ENCODE results near the gene ZFHX3.

ZFHX3 gene

DNA sequence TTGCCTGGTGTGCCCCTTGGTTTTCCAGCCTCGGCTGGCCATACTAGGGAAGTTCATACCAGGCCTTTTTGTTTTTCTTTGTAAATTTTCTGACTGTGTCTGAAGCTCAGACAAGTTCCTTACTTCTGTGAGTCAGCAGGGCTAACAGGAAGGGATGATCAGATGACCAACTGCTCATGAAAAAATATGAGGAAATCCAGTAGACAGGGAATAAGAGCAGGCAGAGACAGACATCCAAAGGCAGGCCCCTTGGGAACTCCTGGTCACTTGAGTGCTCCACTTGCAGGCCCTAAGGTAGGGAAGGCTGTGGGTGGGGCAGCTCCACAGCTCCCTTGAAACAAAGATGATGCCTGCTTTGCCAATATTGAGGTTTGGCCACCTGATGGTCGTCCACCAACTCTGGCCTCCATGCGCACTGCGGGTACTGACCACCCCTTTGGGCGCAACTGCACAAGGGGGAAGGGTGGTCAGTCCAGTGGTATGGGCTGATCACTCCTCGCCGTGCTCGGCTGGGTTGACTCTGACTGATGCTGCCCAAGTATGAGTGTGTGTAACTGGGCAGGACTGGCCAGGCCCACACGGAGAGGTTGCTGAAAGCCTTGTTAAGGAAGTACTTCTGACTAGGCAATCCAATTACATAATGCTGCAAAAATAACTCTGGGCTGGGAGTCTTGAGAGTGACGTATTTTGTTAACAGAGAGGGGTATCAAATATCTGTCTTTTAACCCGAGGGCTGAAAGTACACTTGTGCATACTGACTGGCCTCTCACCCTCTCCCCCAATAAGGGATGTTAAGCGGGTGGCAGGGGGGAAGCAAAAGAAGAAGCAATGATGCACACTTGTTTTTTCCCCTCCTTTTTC, 20.8 kb upstream of the ZFHX3 start:
- H3K9me3 ChIP-seq (ENCODE audit: control insufficient read depth in 1 of 2, low read length in 2 of 2), result no peaks in the 10 kb centered on the region
- H3K27me3 ChIP-seq (ENCODE audit: control insufficient read depth in 1 of 2, insufficient read depth in 2 of 2, low read length in 2 of 2), result peaks cover 30 to 31% of the 10 kb centered on the region in 2 donors
- no peaks in the 10 kb centered on the region for H3K36me3 ChIP-seq (ENCODE audit: control insufficient read depth in 1 of 2, insufficient read depth in 2 of 2, low read length in 2 of 2)
- peaks cover 23 to 46% of the 10 kb centered on the region in 2 donors for H3K4me1 ChIP-seq (ENCODE audit: control insufficient read depth in 1 of 2, insufficient read depth in 2 of 2, low read length in 2 of 2)
- H3K9ac ChIP-seq (ENCODE audit: low read depth in 1 of 2, low read length in 2 of 2), result peak overlapping the region in 1 of 2 donors; percentile 9
- no peak overlapping the region for H3K4me3 ChIP-seq (ENCODE audit: low read depth in 1 of 2, low read length in 2 of 2)
- peak overlapping the region; percentile 63 for H3K27ac ChIP-seq (ENCODE audit: low read depth, low read length)

DNA sequence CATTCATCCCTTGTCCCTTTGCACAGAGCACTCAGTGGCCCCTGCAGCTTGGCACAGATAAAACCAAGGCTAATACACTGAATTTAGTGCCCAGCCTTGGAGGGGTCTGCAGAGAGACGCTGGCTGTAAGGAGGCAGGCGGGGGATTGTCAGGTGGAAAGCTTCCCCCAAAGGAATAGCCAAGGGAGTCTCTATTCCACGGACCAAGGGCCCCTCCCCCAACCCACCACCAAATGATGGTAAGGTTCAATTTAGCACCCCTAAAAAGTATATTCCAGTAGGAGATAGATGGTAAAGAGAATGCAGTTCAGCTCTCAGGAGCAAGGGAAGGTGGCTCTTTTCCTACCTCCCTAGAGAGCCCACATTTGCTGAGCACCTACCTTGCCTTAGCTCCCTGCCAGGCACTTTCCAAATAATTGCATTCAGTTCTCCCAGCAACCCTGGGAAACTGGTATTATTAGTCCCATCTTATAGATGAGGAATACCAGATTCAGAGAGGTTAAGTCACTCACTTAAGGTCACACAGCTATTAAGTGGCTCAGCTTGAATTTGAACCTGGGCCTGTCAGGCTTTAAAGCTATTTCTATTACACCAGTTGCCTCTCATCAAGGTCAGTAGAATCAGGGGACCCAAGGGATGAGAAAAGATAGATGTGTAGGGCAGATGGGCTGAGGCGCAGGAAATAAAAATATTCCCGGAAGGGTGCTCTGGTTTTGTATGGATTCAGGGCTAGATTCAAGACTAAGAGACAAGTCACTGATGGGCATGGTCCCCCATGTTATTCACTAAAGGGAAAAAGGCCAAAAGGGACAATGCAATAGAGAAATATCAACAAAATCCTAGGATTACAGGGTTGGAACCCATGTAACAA, 20.0 kb upstream of the ZFHX3 start:
- Histone ChIP-seq H3K9me3 (ENCODE audit: control insufficient read depth in 1 of 2, low read length in 2 of 2) (no peaks in the 10 kb centered on the region), H3K27me3 (ENCODE audit: control insufficient read depth in 1 of 2, insufficient read depth in 2 of 2, low read length in 2 of 2) (peaks cover 39 to 40% of the 10 kb centered on the region in 2 donors), H3K9ac (ENCODE audit: low read depth in 1 of 2, low read length in 2 of 2) (no peak overlapping the region), H3K4me1 (ENCODE audit: control insufficient read depth in 1 of 2, insufficient read depth in 2 of 2, low read length in 2 of 2) (peaks cover 23 to 46% of the 10 kb centered on the region in 2 donors), H3K27ac (ENCODE audit: low read depth, low read length) (peak overlapping the region; percentile 35), H3K4me3 (ENCODE audit: low read depth in 1 of 2, low read length in 2 of 2) (no peak overlapping the region), H3K36me3 (ENCODE audit: control insufficient read depth in 1 of 2, insufficient read depth in 2 of 2, low read length in 2 of 2) (no peaks in the 10 kb centered on the region)

DNA sequence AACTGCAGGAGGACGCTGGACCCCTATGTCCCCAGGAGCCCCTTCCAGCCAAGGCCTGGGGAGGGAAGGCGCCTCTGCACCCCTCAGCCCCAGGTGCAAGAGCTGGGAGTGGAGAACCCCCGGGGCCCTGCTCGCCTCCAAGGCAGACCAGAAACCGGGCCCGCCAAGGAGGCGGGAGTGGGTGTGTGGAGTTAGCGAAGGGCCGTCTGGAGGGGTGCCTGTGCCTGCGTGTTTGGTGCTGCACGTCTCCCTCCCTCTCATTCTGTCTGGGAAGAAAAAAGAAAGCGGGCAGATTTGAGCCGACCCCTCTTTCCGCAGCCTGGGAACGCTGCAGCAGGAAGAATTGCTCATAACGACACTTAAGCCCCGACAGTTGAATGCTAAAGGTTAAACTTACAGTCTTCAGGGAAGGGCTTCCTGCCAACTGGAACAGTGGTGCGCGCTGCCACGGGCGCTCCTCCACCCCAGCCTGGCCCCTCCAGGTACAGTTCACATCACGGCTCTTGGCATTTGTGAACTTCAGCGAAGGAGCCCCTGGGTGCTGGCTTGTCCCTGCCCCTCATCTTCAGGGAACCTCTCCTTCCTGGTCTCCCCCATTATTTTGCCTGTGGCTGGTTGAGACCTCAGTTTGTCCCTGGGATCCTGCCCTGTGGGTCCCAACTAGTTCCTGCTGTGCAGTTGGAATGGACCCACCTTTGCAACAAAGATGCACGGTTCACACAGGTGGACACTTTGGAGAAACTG, 19.2 kb upstream of the ZFHX3 start:
- Histone ChIP-seq H3K36me3 (ENCODE audit: control insufficient read depth in 1 of 2, insufficient read depth in 2 of 2, low read length in 2 of 2) (no peaks in the 10 kb centered on the region), H3K4me1 (ENCODE audit: control insufficient read depth in 1 of 2, insufficient read depth in 2 of 2, low read length in 2 of 2) (peaks cover 23 to 46% of the 10 kb centered on the region in 2 donors), H3K27ac (ENCODE audit: low read depth, low read length) (no peak overlapping the region), H3K27me3 (ENCODE audit: control insufficient read depth in 1 of 2, insufficient read depth in 2 of 2, low read length in 2 of 2) (peaks cover 46 to 48% of the 10 kb centered on the region in 2 donors), H3K9ac (ENCODE audit: low read depth in 1 of 2, low read length in 2 of 2) (no peak overlapping the region), H3K9me3 (ENCODE audit: control insufficient read depth in 1 of 2, low read length in 2 of 2) (no peaks in the 10 kb centered on the region), H3K4me3 (ENCODE audit: low read depth in 1 of 2, low read length in 2 of 2) (peak overlapping the region; percentile 24 to 43)

DNA sequence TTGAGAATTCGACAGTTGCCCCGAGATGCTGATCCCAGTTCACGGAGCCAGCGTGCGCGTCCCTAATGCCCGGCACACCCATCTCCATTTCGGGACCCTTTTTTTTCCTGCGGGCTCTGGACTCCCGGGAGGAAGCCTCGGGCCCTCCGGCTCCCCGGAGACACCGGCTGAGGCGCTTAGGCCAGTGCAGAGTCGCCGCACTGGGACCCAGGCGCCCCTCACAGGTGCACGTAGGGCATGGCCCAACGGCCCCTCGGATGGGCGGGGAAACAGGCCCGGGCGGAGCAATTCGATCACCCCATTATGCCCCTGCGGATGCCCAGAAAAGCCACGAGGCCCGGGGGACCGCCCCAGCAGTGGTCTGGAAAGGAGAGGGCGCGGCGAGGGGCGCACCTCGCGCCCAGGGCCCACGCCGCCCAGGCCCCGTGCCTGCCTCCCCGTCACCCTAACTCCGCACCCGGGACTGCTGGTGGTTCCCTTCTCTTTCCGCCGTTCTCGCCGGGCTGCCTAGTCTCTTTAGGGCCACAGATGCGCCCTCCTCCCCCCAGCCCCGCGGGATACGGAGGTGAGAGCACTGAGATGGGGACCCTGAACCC, 18.5 kb upstream of the ZFHX3 start:
- H3K4me1 ChIP-seq (ENCODE audit: control insufficient read depth in 1 of 2, insufficient read depth in 2 of 2, low read length in 2 of 2), result peaks cover 18 to 42% of the 10 kb centered on the region in 2 donors
- H3K36me3 ChIP-seq (ENCODE audit: control insufficient read depth in 1 of 2, insufficient read depth in 2 of 2, low read length in 2 of 2), result no peaks in the 10 kb centered on the region
- H3K27ac ChIP-seq (ENCODE audit: low read depth, low read length), result no peak overlapping the region
- peak overlapping the region in 1 of 2 donors; percentile 43 for H3K4me3 ChIP-seq (ENCODE audit: low read depth in 1 of 2, low read length in 2 of 2)
- no peaks in the 10 kb centered on the region for H3K9me3 ChIP-seq (ENCODE audit: control insufficient read depth in 1 of 2, low read length in 2 of 2)
- H3K9ac ChIP-seq (ENCODE audit: low read depth in 1 of 2, low read length in 2 of 2), result no peak overlapping the region
- H3K27me3 ChIP-seq (ENCODE audit: control insufficient read depth in 1 of 2, insufficient read depth in 2 of 2, low read length in 2 of 2), result peaks cover 48 to 53% of the 10 kb centered on the region in 2 donors

DNA sequence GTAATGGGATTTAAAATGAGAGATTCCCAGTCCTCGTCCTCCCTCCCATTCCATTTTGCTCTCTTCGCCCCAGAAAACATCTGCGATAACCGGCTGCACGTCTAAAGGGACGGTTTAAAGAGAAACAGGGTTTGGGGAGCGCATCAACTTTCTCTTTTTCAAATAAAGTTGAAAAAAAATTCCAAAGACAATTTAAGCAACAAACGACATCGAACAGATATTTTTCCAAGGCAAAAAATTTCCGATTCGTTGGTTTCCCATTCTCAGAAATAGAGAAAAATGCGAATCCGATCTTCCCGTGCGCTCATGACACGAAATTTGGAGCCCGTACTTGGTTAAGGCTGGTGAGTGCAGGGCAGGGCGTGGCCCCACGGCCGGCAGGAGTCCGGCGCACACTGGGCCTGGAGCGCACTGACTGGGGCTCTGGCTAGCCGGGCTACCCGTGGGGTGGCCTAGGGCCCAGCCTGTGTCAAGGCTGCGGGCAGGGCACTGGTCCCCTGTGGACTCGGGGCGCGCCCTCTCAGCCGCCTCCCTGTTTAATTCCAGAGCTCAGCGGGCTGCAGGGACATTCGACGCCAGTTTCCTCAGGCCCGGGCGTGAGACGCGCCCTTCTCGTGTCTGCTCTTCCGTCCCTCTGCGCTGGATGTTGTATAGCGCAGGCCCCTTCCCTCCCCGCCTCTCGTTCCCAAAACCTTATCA, 17.9 kb upstream of the ZFHX3 start:
- Histone ChIP-seq H3K4me1 (ENCODE audit: control insufficient read depth in 1 of 2, insufficient read depth in 2 of 2, low read length in 2 of 2) (peaks cover 18 to 39% of the 10 kb centered on the region in 2 donors), H3K9ac (ENCODE audit: low read depth in 1 of 2, low read length in 2 of 2) (no peak overlapping the region), H3K9me3 (ENCODE audit: control insufficient read depth in 1 of 2, low read length in 2 of 2) (no peaks in the 10 kb centered on the region), H3K27ac (ENCODE audit: low read depth, low read length) (no peak overlapping the region), H3K4me3 (ENCODE audit: low read depth in 1 of 2, low read length in 2 of 2) (peak overlapping the region in 1 of 2 donors; percentile 28), H3K36me3 (ENCODE audit: control insufficient read depth in 1 of 2, insufficient read depth in 2 of 2, low read length in 2 of 2) (no peaks in the 10 kb centered on the region), H3K27me3 (ENCODE audit: control insufficient read depth in 1 of 2, insufficient read depth in 2 of 2, low read length in 2 of 2) (peaks cover 48 to 56% of the 10 kb centered on the region in 2 donors)

DNA sequence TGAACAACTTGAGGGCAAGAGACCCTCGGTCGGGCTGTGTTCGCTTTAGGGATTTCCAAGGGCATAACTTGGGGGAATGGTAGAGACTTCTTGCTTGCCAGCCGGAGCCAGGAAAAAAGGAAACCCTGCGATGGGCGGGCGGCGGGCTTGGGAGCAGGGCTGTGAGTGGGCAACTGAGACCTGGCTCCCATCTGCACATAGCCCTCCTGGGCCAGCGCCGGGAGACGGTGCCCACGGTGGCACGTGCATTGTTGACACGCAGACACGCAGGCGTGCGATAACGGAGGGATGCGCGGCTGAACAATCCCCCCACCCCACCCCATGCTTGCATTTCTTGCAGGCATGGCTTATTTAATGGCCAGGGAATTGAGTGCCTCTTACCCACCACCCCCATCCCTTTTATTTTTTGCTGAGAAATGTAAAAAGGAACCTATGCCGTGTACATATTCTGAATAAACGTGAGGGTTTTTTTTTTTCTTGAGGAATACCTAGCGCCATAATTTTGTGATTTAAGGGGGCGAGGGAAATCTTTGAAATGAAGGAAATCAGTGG, 17.1 kb upstream of the ZFHX3 start:
- Histone ChIP-seq H3K9ac (ENCODE audit: low read depth in 1 of 2, low read length in 2 of 2) (no peak overlapping the region), H3K4me3 (ENCODE audit: low read depth in 1 of 2, low read length in 2 of 2) (peak overlapping the region in 1 of 2 donors; percentile 28), H3K9me3 (ENCODE audit: control insufficient read depth in 1 of 2, low read length in 2 of 2) (no peaks in the 10 kb centered on the region), H3K4me1 (ENCODE audit: control insufficient read depth in 1 of 2, insufficient read depth in 2 of 2, low read length in 2 of 2) (peaks cover 18 to 39% of the 10 kb centered on the region in 2 donors), H3K27me3 (ENCODE audit: control insufficient read depth in 1 of 2, insufficient read depth in 2 of 2, low read length in 2 of 2) (peaks cover 51 to 63% of the 10 kb centered on the region in 2 donors), H3K36me3 (ENCODE audit: control insufficient read depth in 1 of 2, insufficient read depth in 2 of 2, low read length in 2 of 2) (no peaks in the 10 kb centered on the region), H3K27ac (ENCODE audit: low read depth, low read length) (no peak overlapping the region)

DNA sequence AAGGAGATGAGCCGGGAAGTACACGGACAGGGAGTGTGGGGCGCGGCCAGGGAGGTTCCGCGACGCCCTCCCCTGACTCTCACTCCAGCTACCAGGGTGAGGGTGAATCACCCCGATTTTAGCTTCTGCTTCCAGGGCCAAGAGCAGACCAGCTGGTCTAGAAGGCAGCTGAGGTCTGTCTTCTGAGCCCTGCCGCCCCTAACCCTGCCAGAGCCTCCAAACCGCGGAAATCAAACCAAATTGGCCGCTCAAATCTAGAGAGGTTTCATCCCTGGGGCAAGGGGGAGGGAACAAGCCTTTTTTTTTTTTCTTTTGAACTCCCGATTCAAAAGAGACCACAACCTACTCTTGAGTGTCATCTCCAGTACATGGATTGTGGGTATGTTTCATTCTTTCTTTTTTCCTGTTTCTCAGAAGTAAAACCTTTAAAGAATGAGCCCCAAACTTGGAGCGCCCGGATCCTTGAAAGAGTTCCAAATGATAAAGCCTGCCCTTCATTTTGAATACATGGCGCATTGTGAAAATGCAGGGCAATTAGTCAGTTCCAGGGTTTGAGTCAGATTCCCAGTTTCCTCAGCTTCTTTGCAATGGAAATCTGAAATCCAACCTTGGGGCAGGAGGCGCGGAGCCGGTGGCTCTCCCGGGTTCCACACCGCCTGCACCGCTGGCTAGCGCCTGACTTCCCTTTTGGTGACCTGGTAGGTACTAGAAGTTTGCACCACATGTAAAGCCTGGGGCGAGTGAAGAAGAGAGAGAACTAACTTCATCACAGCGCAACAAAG, 16.5 kb upstream of the ZFHX3 start:
- no peak overlapping the region for H3K9ac ChIP-seq (ENCODE audit: low read depth in 1 of 2, low read length in 2 of 2)
- H3K4me3 ChIP-seq (ENCODE audit: low read depth in 1 of 2, low read length in 2 of 2), result peak overlapping the region in 1 of 2 donors; percentile 7
- peaks cover 21 to 44% of the 10 kb centered on the region in 2 donors for H3K4me1 ChIP-seq (ENCODE audit: control insufficient read depth in 1 of 2, insufficient read depth in 2 of 2, low read length in 2 of 2)
- no peaks in the 10 kb centered on the region for H3K36me3 ChIP-seq (ENCODE audit: control insufficient read depth in 1 of 2, insufficient read depth in 2 of 2, low read length in 2 of 2)
- H3K27ac ChIP-seq (ENCODE audit: low read depth, low read length), result no peak overlapping the region
- H3K27me3 ChIP-seq (ENCODE audit: control insufficient read depth in 1 of 2, insufficient read depth in 2 of 2, low read length in 2 of 2), result peaks cover 51 to 63% of the 10 kb centered on the region in 2 donors
- no peaks in the 10 kb centered on the region for H3K9me3 ChIP-seq (ENCODE audit: control insufficient read depth in 1 of 2, low read length in 2 of 2)

DNA sequence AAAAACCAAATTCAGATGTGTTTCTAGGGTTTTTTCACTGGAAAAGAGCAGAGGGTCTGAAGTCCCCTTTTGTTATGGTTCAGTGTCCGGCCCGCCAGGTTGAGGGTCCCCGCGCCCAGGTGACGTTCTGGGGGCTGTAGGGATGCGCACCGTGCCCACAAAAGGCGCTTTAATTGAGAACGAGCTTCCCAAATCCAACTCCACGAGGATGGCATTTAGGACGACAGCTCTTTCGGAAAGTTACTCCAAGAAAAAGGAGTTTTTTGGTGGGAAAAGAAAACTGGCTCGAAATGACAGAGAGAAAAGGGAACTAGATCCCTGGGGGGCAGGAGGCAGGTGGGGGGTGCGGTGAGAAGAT, 15.9 kb upstream of the ZFHX3 start:
- Histone ChIP-seq H3K4me1 (ENCODE audit: control insufficient read depth in 1 of 2, insufficient read depth in 2 of 2, low read length in 2 of 2) (peaks cover 24 to 48% of the 10 kb centered on the region in 2 donors), H3K4me3 (ENCODE audit: low read depth in 1 of 2, low read length in 2 of 2) (peak overlapping the region in 1 of 2 donors; percentile 7), H3K27ac (ENCODE audit: low read depth, low read length) (no peak overlapping the region), H3K36me3 (ENCODE audit: control insufficient read depth in 1 of 2, insufficient read depth in 2 of 2, low read length in 2 of 2) (no peaks in the 10 kb centered on the region), H3K9ac (ENCODE audit: low read depth in 1 of 2, low read length in 2 of 2) (no peak overlapping the region), H3K27me3 (ENCODE audit: control insufficient read depth in 1 of 2, insufficient read depth in 2 of 2, low read length in 2 of 2) (peaks cover 51 to 63% of the 10 kb centered on the region in 2 donors), H3K9me3 (ENCODE audit: control insufficient read depth in 1 of 2, low read length in 2 of 2) (no peaks in the 10 kb centered on the region)

Measured in duodenal mucosa (tissue), 2 donors.